Mesenteric fat pad (tissue), 1 donor: ENCODE measurements around the gene PEAK1. TPM values are rescaled to one million over a fixed set of nuclear protein-coding genes. Genes with fewer than 3 reads are reported as not detected.

Experiments used
- DNase-seq: peaks from one replicate; pipeline ENCODE4 v3.0.0-alpha.2; 2020; ENCODE audit warnings: low spot score
- total RNA-seq: library from RNA; stranded (reverse); fragmentation: NEBNext Ultra II Directional; extraction: Animal tissue kit (Norgen Biotek cat#: 25700); gene quantifications from one replicate; pipeline ENCODE4 v1.2.1, GENCODE V29; 2021
- donor health status: DM: yes; HTN: yes; CAD: no.

Gene PEAK1
- total RNA-seq, 1 donor from 2014 or later: 83.4 TPM

DNA sequence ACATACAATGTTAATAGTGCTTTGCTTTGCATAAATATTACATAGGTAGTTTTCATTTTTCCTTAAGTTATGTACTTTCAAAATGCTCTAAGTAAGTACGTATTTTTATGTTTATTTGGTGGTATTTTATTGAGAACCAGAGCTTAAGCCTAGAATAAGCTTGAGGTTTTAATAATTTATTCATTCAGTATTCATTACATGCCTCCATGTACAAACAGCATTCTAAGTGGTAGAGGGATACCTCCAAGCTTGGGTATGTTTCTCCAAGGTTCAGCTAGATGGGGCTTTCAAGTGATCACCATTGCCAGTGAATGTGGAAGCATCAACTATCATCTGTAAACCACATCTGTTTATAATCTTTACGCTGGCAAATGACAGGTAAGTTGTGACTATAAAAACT is 52.3 kb downstream of the PEAK1 start:
- no peak for DNase-seq

DNA sequence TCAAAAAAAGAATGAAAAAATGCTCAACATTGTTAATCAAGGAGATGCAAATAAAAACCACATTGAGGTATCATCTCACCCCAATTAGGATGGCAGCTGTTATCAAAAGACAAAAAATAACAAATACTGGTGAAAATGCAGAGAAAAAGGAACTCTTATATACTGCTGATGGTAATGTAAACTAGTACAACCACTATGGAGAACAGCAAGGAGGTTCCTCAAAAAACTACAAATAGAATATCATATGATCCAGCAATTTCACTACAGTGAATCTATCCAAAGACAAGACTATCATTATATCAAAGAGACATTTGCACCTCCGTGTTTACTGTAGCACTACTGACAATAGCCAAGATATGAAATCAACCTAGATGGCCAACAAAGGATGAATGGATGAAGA is 58.4 kb downstream of the PEAK1 start:
- no peak for DNase-seq

DNA sequence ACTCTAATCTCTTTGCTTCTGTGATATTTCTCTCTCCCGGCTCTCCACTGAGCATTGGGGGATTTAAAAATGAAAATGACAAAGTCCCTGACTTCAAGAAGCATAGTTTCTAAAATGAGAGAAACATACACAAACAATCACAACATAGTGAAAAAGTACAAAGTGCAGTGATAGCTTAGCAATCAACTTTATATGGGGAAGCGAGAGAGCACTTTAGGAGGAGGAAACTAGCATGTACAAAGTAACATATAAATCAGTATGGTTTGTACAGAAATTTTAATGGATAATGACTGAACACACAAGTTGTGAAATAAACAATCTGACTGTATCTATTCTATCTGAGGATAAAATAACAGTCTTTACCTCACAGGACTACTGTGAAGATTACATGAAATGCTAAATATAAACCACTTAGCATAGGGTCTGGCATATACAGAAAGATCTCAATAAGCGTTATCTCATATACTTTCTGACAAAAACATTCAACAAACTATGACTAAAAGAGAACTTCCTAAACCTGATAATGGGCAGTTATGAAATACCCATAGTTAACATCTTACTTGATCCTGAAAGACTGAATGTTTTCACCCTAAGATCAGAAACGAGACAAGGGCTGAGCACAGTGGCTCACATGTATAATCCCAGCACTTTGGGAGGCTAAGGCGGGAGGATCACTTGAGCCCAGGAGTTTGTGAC is 61.2 kb downstream of the PEAK1 start:
- no peak for DNase-seq

DNA sequence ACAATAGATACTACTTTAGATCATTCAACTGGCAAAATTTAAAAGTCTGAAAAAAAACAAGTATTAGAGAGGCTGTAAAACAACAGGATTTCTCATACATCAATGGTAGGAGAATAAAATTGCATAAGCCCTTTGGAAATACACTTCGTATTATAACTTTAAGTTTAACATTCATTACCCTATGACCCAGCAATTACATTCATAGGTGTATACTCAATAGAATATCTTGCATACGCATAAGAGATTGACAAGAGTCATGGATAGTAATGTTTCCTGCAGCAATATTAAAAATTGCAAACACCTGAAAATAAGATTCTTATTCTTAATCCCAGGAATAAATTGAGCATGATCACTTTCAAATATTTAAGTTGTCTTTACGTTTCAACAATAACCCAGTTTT is 63.6 kb downstream of the PEAK1 start:
- DNase-seq: no peak

DNA sequence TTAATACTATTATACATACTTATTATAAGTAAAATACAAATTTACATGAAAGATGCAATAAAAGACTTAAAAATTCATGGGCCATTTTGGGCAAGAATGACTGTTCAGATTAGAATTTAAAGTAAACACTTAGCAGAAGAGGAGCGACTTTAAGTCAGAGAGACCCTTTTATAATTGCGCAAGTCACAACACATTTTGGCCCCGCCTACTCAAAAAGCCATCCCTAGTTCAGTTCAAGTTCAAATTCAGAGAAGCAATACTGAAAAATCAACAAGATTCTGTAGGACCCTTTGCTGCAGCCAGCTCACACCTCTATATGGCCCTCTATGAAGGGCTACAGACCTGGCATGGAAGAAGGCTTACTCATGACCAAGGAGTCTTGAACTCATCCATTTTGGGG is 64.6 kb downstream of the PEAK1 start:
- DNase-seq: no peak

DNA sequence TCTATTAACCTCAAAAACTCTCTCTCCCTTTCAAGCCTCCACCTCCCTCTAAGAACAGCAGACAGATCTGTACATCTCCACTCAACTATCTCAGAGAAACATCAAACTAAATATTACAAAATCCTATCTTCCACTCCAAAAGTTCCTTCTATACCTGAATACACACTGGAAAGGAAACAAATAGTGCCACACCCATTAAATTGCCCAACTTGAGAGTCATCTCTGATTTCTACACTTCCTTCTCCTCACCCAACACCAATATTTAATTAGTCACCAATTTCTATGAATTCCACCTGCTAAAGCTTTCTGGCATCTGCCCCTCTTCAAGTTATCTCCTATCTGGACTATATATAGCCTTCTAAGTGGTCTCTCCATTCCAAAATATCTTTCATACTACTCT is 65.8 kb downstream of the PEAK1 start:
- DNase-seq: no peak

DNA sequence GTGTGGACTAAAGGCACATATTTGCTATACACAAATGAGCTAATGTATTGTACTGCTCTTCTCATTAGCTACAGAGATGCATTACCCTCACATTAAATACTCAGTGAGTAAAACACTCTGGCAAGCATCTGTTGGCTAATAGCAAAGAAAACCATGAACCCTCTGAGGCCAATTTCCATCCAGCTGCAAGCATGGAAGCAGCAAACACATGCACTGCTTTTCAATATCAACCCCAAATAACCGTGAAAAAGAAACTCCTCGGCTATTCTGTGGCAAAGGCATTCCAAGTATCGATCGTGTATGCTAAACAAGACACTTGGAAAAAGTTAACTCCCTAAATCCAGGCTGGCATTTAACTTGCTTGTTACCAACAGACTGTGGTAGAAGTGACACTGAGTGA is 67.0 kb downstream of the PEAK1 start:
- DNase-seq: no peak

DNA sequence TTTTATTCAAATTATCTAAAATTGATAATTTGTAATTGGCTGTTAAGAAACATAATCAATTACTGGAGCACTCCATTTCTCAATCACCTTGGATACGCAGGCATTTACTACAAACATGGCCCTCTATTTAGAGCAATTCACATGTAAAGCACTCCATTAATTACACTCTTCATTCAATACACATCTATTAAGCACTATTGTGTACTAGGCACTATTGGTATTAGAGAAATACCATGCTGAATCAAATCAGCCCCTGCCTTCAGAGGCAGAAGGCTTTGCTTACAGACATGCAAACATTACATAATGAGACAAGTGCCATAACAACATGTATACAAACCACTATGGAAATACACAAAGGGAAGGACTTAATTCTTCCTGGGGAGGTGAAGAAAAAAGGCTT is 69.1 kb downstream of the PEAK1 start:
- no peak for DNase-seq

DNA sequence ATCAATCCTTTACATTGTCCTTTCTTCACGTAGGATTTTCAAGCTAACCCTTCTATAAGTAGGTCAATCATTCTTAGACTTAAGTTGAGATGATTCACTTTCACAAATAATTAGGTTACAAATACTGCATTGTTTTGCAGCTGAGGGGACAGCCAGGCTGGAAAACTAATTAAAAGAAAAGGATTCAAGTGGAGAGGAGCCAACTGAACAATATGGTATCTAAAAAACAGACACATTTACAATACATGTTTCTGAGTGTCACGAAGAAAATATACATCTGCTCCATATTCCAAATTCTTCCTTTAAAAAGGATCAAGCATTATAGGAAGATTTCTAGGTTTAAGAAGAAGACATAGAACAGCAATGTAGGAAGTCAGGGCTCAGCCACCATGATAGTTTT is 70.2 kb downstream of the PEAK1 start:
- DNase-seq: no peak

DNA sequence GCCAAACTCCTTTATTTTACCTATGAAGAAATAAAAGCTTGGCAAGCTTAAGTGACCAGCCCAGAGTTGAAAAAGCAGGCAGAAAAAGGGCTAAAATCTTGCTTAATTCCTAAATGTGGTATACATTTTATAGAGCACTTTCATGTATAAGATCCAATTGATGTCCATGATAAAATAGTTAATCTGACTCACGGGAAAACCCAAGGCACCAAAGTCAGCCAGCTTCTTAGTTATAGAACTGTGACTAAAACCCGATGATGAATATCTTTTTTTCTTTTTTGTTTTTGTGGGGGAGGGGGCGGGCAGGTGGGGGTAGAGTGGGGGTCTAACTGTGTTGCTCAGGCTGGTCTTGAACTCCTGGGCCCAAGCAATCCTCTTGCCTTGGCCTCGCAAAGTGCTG is 71.4 kb downstream of the PEAK1 start:
- DNase-seq: no peak

DNA sequence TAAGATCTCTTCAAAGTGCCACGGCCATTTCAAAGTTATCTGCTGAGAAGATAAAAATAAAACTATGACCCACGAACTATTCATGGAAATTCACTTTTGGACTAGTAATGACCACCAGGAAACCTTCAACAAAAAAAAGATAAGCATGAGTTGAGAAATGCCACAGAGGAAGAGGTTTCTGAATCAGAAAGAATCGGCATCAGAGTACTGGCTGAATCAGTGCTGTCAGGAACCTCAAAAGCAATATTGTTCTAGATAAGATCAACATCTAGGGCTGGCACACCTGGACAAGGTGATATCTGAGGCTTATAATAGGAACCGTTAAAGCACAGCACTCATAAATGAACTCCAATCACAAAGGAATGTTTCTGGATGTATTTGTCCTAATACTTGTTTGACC is 72.7 kb downstream of the PEAK1 start:
- no peak for DNase-seq

DNA sequence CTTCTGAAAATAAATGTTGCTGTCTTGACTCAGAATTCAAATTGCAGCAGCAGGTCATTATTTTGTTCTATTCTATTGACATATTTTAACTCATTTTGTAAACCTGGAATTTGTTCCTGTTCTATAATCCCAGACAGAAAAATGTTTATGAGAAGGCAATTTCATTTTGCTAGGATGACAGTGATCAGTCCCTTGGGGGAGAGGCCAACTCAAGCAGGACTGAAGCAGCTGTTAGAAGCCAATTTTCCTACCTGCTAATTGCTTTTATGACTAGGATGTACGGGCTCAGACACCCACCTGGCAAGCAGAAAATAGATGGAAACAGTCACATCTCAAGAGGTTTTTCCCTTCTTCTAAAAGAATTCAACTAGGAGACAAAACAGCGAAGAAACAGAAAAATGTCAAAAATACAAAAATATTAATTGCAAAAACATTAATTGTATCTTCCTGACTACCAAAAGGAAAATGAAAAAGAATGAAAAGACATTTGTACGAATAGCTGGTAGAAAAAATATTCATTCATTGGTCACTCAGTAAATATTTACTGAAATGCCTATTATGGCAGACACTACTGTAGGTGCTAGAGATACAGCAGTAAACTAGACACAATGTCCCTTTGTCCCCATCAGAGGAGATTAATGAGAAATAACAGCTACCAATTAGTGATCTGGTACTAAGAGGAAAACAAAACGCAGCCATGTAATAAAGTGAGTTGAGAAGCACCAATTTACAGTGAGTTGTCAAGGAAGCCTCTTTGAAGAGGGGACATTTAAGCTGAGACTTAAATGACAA is 73.5 kb downstream of the PEAK1 start:
- DNase-seq: no peak

DNA sequence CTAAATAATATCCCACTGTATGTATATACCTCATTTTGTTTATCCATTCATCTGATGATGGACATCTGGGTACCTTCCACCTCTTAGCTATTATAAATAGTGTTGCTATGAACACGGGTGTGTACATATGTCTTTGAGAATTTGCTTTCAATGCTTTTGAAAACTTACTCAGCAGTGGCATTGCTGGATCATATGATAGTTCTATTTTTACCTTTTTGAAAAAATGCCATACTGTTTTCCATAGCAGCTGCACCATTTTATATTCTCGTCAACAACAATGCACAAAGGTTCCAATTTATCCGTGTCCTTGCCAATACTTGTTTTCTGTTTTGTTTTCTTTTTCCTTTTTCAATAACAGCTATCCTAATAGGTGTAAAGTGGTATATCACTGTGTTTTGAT is 77.1 kb downstream of the PEAK1 start:
- no peak for DNase-seq

DNA sequence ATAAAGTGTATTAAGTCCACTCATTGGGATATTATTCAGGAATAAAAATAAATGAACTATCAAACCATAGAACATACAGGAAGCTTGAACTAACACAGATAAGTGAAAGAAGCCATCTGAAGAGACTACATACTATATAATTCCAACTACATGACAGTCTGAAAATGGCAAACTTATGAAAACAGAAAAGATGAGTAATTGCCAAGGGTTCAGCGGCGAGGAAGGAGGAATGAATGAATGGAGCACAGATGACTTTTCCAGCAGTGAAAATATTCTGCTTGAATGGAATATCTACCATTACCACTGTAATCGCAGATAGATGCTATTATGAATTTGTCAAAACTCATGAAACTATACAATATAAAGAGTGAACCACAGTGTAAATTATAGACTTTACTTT is 79.7 kb downstream of the PEAK1 start:
- no peak for DNase-seq

DNA sequence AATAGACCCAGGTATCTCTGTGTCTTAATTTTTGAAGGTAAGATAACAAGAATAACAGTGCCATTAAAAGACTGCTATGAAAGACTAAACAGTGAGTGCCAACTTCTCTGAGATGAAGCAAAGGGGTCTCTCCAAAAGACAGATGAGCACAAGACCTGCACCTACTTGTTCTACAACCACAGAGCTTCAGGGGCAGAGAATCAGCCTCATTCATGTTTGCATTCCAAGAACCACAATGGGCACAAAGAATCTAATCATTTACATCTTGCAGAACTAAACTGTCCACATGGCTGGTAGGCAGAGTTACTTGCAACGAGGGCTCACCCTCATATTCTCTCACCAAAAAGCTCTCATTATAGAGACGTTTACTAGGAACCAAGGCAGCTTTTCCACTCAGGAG is 83.9 kb downstream of the PEAK1 start:
- no peak for DNase-seq

DNA sequence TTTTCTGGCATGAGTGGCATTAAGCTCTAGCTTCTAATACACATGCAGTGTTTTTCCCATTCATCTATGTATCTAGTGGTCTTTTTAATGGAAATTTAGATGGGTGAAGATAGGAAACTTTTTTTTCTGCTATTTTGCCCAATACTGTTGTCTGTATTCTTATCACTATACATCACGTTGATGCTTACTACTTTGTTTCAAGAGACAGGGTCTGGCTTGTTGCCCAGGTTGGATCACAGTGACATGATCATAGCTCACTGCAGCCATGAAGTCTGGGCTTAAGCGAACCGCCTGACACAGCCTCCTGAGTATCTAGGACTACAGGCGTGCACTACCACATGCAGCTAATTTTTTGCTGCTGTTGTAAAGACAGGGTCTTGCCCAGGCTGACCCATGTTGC is 84.6 kb downstream of the PEAK1 start:
- no peak for DNase-seq

DNA sequence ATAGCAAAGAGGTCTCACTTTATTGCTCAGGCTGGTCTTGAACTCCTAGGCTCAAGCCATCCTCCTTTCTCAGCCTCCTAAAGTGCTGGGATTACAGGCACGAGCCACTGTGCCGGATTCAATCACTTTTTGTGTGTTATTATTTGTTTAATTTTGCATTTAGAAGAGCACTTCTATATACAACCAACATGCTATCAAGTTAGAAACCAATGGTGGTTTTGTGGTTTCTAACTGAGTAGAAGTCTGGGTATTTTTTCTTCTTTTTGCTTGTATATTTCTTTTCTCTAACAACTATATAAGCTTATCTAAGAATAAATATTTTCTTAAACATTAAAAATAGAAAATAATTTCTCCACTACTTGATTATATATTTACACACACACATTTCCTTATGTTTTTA is 86.7 kb downstream of the PEAK1 start:
- no peak for DNase-seq

DNA sequence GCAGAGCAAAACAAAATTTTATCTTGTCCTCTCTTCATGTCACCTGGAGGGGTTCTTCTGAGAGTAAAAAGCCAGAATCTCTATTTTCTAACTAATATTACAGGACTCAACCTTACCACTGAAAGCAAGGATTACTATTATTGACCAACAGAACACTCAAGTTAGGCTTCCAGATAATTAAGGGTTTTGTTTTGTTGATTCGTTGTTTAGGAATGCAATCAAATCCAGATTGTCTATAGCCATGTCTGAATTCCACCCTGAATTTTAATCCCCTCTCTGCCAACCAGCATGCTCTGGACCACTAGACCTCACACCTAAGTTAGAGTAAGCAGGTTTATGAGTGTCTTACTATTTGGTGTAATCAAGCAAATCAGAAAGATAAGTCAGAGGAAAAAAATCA is 90.7 kb downstream of the PEAK1 start:
- DNase-seq: no peak

DNA sequence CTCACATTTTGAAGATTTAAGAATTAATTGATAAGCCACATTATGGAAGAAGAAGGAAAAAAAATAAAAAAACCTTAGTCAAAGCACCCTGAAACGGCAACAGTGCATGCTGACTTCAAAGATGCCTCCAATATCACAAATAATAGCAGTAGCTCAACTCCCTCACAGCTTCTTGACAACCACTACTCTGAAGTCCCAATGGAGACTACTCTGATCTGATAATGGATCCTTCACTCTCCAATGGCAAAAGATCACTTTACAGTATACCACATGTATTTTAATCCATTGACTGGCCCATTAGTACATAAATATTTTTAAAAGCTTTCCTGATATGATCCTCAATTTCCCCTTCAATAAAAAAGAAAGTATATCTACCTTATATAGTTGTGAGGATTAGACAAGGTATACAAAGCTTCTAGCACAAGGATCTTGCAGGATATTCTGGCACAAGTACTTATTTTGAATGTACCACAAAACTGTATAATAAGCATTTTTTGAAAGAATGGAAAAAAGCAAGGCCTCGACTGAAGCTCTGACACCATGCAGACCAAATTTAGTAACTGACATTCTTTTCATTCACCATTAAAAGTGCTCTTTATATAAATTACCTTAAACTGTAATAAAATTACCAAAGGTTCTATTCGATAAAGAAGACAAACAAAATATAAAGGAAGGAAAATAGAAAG is 91.9 kb downstream of the PEAK1 start:
- DNase-seq: no peak

DNA sequence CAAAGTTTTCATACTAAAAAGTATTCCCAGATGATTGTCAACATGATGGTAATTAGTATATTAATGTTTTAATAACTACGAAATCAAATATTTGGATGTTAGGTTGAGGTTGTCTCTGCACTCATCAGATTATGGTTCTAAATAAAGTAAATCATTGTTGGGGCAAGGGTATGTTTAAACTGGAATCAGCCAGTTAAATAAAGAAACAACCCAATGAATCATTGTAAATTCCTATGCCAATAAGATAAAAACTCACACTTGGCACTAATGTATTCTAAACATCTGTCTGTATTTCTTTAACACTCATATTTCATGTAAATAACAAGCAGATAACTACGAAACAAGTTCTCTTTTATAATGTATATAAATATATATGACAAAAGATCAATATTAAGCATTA is 92.7 kb downstream of the PEAK1 start:
- DNase-seq: no peak

DNA sequence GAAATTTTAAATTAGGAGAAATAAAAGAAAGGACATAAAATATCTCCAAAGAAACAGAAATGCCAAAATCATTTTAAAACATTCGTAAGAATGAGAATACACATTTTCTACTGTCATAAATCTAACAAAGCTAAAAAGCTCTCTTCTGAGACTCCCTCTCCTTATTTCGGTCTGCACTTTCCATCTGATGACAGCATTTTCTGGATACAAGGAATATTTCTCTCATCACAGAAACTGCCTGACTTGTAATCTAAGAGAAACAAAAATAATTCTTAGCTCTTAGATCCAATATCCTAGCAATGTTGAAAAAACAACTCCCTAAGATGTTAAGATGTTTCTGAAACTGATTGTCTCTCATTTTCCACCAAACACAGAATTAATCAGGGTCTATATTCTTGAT is 93.5 kb downstream of the PEAK1 start:
- no peak for DNase-seq

DNA sequence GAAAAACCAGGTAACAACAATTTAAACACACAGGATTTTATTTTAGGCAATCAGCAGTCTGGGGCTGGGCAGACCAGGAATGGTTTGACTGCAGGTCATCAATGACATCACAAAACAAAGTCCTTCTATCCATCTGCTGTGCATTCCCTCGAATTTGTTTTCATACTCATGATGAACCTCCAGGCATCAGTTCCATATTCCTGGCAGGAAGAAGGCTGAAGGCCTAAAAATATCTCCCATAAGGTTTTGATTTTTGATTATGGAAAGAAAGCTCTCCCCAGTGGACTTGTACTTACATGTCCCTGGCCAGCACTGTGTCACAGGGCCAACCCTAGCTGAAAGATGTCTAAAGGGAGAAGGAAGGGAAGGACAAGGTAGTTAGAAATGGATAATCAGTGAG is 107.4 kb downstream of the PEAK1 start:
- DNase-seq: no peak
